Natural killer cell treated with Interleukin-12 subunit alpha and Interleukin-12 subunit beta and Interleukin-15 and Interleukin-18, amount 100 ng/mL, for 72 hours (primary cell): ENCODE measurements around the gene COL4A2. TPM values are rescaled to one million over a fixed set of nuclear protein-coding genes. Genes with fewer than 3 reads are reported as not detected.

Experiments
- ATAC-seq, 2 donors: fragments of 150-1000 bp; cut with Tn5 transposase in 1 of 2; sonication (Bioruptor Pico), chemical (Tn5 transposase) in 1 of 2; 2 replicates each; pipeline ENCODE4 v1.10.0; 2021
- DNase-seq: peaks from one replicate; pipeline ENCODE4 v3.0.0; 2022; ENCODE audit warnings: low spot score
- H3K27ac Mint-ChIP-seq, 2 donors: 1 replicate in 1 of 2; 2 replicates in 1 of 2; pipeline ENCODE4 v1.8.0; 2022; ENCODE audit warnings: mixed read lengths in 2 of 2, mild to moderate bottlenecking in 1 of 2, moderate library complexity in 1 of 2
- H3K27me3 Mint-ChIP-seq, 2 donors: 1 replicate in 1 of 2; 2 replicates in 1 of 2; pipeline ENCODE4 v1.8.0; 2022; ENCODE audit warnings: mixed read lengths in 2 of 2
- H3K36me3 Mint-ChIP-seq: one replicate; pipeline ENCODE4 v1.8.0; 2022; ENCODE audit warnings: mixed read lengths
- H3K4me1 Mint-ChIP-seq, 2 donors: 1 replicate in 1 of 2; 2 replicates in 1 of 2; pipeline ENCODE4 v1.8.0; 2022; ENCODE audit warnings: low read depth in 2 of 2, mixed read lengths in 2 of 2, mild to moderate bottlenecking in 1 of 2
- H3K4me3 Mint-ChIP-seq: one replicate; pipeline ENCODE4 v1.8.0; 2022; ENCODE audit warnings: mixed read lengths
- H3K9me3 Mint-ChIP-seq: 2 replicates; pipeline ENCODE4 v1.8.0; 2022; ENCODE audit warnings: mixed read lengths
- total RNA-seq, 2 donors: library from RNA; stranded (reverse); gene quantifications; one replicate each; pipeline ENCODE4 v1.2.3, GENCODE V29; 2022

Gene COL4A2
- total RNA-seq, 2 donors from 2014 or later, result not detected

GRCh38 chr13:110290153-110290552, 16.9 kb upstream of the COL4A2 start:
- DNase-seq (no peak), ATAC-seq (no peak)
- Mint-ChIP-seq H3K27me3 (peaks cover 7 to 14% of the 10 kb centered on the region in 2 donors), H3K4me1 (no peaks in the 10 kb centered on the region), H3K36me3 (no peaks in the 10 kb centered on the region), H3K9me3 (no peaks in the 10 kb centered on the region), H3K27ac (no peak overlapping the region), H3K4me3 (no peak overlapping the region)

DNA sequence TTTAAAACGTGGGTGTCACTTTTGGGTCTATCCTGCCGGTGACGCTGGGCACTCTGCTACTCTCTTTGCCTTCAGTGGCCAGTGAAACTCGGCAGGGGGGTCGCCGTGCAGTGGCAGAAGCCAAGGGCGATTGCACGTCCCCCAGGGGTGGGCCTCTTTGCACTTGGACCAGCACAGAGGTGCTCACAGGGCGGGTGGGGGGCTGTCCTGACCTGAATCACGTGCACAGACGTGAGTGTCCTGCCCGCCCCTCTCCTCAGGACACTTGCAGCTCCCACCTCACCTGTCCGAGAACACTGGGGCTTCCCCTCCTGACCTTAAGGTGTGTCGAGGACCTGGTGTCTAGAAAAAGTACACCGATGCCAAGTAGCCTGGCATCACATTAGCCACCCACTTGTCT, 16.3 kb upstream of the COL4A2 start:
- no peak overlapping the region for H3K27ac Mint-ChIP-seq
- peak in 1 of 2 donors; percentile 36 for ATAC-seq

GRCh38 chr13:110291286-110291685, 15.8 kb upstream of the COL4A2 start:
- DNase-seq (no peak), ATAC-seq (no peak)
- no peaks in the 10 kb centered on the region for H3K36me3 Mint-ChIP-seq
- H3K27ac Mint-ChIP-seq, result no peak overlapping the region
- no peak overlapping the region for H3K4me3 Mint-ChIP-seq
- H3K9me3 Mint-ChIP-seq, result no peaks in the 10 kb centered on the region
- H3K4me1 Mint-ChIP-seq, result no peaks in the 10 kb centered on the region
- peaks cover 7 to 14% of the 10 kb centered on the region in 2 donors for H3K27me3 Mint-ChIP-seq

More for the DNA sequence above, 16.3 kb upstream of the COL4A2 start:
- H3K4me3 Mint-ChIP-seq, result no peak overlapping the region
- H3K4me1 Mint-ChIP-seq, result no peaks in the 10 kb centered on the region
- H3K9me3 Mint-ChIP-seq, result no peaks in the 10 kb centered on the region
- DNase-seq, result no peak
- peaks cover 7 to 14% of the 10 kb centered on the region in 2 donors for H3K27me3 Mint-ChIP-seq
- no peaks in the 10 kb centered on the region for H3K36me3 Mint-ChIP-seq

DNA sequence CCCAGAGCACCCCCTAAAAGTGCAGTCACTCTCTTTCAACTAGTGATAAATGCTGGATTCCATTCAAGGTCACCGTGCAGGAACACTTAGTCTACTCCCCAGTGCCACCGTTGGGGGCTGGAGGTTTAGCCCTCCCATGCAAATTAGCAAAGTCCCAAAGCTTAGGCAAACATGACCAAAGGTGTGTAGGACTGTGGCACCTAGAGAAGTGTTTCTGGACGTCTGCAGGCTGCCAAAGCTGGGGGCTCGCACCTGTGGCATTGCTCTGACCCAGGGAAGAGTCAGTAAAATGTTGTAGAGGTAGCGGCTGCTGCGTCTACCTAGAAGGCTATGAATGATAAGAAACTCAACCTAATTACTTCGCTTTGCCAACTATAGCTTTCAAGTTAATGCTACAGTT, 14.0 kb upstream of the COL4A2 start:
- no peaks in the 10 kb centered on the region for H3K4me1 Mint-ChIP-seq
- no peaks in the 10 kb centered on the region for H3K9me3 Mint-ChIP-seq
- H3K27ac Mint-ChIP-seq, result no peak overlapping the region
- DNase-seq, result no peak
- H3K4me3 Mint-ChIP-seq, result no peak overlapping the region
- no peak for ATAC-seq
- no peaks in the 10 kb centered on the region for H3K36me3 Mint-ChIP-seq
- peaks cover 18 to 22% of the 10 kb centered on the region in 2 donors for H3K27me3 Mint-ChIP-seq

DNA sequence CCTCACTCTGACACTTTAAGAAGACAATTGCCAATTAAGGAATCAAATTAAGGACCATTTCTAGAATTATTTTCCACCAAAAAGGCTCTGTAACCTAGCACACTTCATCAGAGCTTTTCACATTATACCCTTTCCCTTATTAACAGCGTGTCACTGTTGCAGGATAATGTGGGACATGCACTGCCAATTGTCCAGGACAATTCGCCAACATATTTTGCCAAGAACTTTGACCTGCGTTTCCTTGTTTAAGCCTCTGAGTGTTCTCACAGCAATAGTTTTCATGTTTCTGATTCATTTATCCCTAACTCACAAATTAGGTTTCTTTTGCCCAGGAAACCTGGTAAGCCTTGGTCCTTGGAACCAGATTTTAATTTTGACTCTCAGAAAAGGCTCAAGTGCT, 13.4 kb upstream of the COL4A2 start:
- Mint-ChIP-seq H3K27ac (no peak overlapping the region), H3K4me3 (no peak overlapping the region), H3K9me3 (no peaks in the 10 kb centered on the region), H3K27me3 (peaks cover 18 to 26% of the 10 kb centered on the region in 2 donors), H3K4me1 (no peaks in the 10 kb centered on the region), H3K36me3 (no peaks in the 10 kb centered on the region)
- DNase-seq, result no peak
- no peak for ATAC-seq

DNA sequence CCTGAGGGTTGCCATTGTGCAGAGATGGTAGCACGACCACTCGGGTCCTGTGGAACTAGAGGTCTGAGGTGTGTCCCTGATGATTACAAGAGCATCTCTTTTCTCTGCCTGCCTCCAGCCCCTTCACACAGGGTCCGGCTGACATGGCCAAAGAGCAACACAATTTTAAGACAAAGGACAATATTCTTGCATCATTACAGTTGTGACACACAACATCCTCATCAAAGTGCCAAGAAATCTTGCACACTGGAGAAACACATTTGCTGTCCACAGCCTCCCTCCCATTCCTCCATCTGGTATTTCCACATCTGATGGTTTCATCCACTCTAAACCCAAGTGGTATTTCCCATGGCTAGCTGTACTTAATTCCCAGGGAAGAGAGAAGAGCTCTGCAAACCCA, 12.9 kb upstream of the COL4A2 start:
- Mint-ChIP-seq H3K27me3 (peaks cover 18 to 29% of the 10 kb centered on the region in 2 donors), H3K4me1 (no peaks in the 10 kb centered on the region), H3K4me3 (no peak overlapping the region), H3K27ac (no peak overlapping the region), H3K9me3 (no peaks in the 10 kb centered on the region), H3K36me3 (no peaks in the 10 kb centered on the region)
- no peak for ATAC-seq
- no peak for DNase-seq

- H3K4me3 Mint-ChIP-seq, result no peak overlapping the region
- no peak overlapping the region for H3K27ac Mint-ChIP-seq
- H3K36me3 Mint-ChIP-seq, result no peaks in the 10 kb centered on the region
- no peaks in the 10 kb centered on the region for H3K9me3 Mint-ChIP-seq
- H3K27me3 Mint-ChIP-seq, result peaks cover 18 to 29% of the 10 kb centered on the region in 2 donors
- H3K4me1 Mint-ChIP-seq, result no peaks in the 10 kb centered on the region
- DNase-seq (no peak), ATAC-seq (no peak)
Measured at GRCh38 chr13:110294622-110295021, 12.5 kb upstream of the COL4A2 start.

- no peaks in the 10 kb centered on the region for H3K36me3 Mint-ChIP-seq
- no peak overlapping the region for H3K27ac Mint-ChIP-seq
- no peaks in the 10 kb centered on the region for H3K9me3 Mint-ChIP-seq
- no peak overlapping the region for H3K4me3 Mint-ChIP-seq
- ATAC-seq (no peak), DNase-seq (no peak)
- H3K4me1 Mint-ChIP-seq, result no peaks in the 10 kb centered on the region
- peaks cover 35% of the 10 kb centered on the region in 2 donors for H3K27me3 Mint-ChIP-seq
Measured at GRCh38 chr13:110297011-110297410, 10.1 kb upstream of the COL4A2 start.

GRCh38 chr13:110297766-110298504, 9.1 kb upstream of the COL4A2 start:
- Mint-ChIP-seq H3K4me1 (no peaks in the 10 kb centered on the region), H3K36me3 (no peaks in the 10 kb centered on the region), H3K9me3 (no peaks in the 10 kb centered on the region), H3K27me3 (peaks cover 36 to 41% of the 10 kb centered on the region in 2 donors), H3K4me3 (no peak overlapping the region), H3K27ac (no peak overlapping the region)
- ATAC-seq (no peak), DNase-seq (no peak)

- DNase-seq (no peak), ATAC-seq (peak; percentile 45 to 49)
- peaks cover 41 to 49% of the 10 kb centered on the region in 2 donors for H3K27me3 Mint-ChIP-seq
- H3K36me3 Mint-ChIP-seq, result no peaks in the 10 kb centered on the region
- no peak overlapping the region for H3K27ac Mint-ChIP-seq
- no peak overlapping the region for H3K4me3 Mint-ChIP-seq
- H3K9me3 Mint-ChIP-seq, result no peaks in the 10 kb centered on the region
- no peaks in the 10 kb centered on the region for H3K4me1 Mint-ChIP-seq
Measured at GRCh38 chr13:110298505-110299282, 8.4 kb upstream of the COL4A2 start.

- no peak for ATAC-seq
- no peak overlapping the region for H3K4me3 Mint-ChIP-seq
- H3K36me3 Mint-ChIP-seq, result no peaks in the 10 kb centered on the region
- DNase-seq, result no peak
- no peaks in the 10 kb centered on the region for H3K4me1 Mint-ChIP-seq
- no peak overlapping the region for H3K27ac Mint-ChIP-seq
- no peaks in the 10 kb centered on the region for H3K9me3 Mint-ChIP-seq
- peaks cover 41 to 51% of the 10 kb centered on the region in 2 donors for H3K27me3 Mint-ChIP-seq
Measured at GRCh38 chr13:110299283-110299840, 7.7 kb upstream of the COL4A2 start.

- H3K27ac Mint-ChIP-seq, result no peak overlapping the region
- peaks cover 47 to 58% of the 10 kb centered on the region in 2 donors for H3K27me3 Mint-ChIP-seq
- H3K4me1 Mint-ChIP-seq, result no peaks in the 10 kb centered on the region
- DNase-seq (no peak), ATAC-seq (no peak)
- no peaks in the 10 kb centered on the region for H3K9me3 Mint-ChIP-seq
- no peaks in the 10 kb centered on the region for H3K36me3 Mint-ChIP-seq
- no peak overlapping the region for H3K4me3 Mint-ChIP-seq
Measured at GRCh38 chr13:110300090-110300815, 6.8 kb upstream of the COL4A2 start.

DNA sequence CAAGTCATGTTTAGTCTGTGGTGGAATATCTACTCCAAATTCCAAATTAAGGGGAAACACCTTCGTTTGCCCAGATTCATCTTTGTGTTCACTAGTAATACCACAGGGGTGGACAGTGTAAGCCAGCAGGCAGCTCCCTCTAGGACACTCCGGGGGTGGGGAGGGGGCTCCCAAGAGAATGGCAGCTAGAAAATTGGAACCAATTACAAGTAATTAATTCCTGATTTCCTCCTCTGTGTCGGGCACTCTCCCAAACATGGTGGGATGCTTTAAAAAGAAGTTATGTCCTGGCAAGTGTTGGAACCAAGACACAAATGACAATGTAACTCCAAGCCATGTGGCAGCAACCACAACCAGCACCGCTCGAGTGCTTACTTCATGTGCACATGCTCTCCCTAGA, 6.0 kb upstream of the COL4A2 start:
- no peaks in the 10 kb centered on the region for H3K36me3 Mint-ChIP-seq
- no peak overlapping the region for H3K4me3 Mint-ChIP-seq
- no peak for DNase-seq
- ATAC-seq, result no peak
- no peaks in the 10 kb centered on the region for H3K4me1 Mint-ChIP-seq
- no peak overlapping the region for H3K27ac Mint-ChIP-seq
- H3K9me3 Mint-ChIP-seq, result no peaks in the 10 kb centered on the region
- H3K27me3 Mint-ChIP-seq, result peaks cover 55 to 66% of the 10 kb centered on the region in 2 donors
